Measurements from ENCODE around the gene HMCN2.
"Not testable (repeated sequence)": the region's sequence is repeated elsewhere in the genome, so short reads cannot be mapped to it uniquely, and the experiment has no call there.

HMCN2 gene

DNA sequence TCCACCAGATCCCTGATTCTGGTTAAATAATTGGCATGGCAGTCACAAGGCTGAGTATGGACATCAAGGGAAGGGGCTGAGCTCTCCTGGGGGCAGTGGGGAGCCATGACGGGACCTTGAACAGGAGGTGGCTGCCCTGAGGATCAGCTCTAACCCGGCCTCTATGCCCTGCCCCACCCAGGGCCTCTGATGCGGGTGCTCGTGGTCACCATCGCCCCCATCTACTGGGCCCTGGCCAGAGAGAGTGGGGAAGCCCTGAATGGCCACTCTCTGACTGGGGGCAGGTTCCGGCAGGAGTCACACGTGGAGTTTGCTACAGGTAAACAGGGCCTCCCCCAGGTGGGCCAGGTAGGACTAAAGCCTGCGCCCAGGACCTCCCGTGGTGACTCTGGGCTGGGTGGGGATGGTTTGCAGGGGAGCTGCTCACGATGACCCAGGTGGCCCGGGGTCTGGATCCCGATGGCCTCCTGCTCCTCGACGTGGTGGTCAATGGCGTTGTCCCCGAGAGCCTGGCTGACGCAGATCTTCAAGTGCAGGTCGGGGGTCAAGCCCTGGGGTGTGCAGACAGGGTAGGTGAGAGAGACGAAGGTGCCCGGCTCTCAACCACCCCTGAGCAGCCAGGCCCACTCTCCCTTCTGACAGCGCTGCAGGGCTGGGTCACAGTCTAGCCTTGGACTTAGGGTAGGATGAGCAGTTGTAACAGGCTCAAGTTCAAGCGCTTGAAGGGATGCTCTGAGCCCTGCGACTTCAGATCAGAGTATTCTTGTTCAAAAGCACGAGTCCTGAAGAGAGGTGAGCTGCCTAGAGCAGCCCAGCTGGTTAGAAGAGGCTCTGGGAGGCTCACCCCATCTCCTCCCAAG is 159.3 kb downstream of the HMCN2 start:
- DNase-seq, result no peak

DNA sequence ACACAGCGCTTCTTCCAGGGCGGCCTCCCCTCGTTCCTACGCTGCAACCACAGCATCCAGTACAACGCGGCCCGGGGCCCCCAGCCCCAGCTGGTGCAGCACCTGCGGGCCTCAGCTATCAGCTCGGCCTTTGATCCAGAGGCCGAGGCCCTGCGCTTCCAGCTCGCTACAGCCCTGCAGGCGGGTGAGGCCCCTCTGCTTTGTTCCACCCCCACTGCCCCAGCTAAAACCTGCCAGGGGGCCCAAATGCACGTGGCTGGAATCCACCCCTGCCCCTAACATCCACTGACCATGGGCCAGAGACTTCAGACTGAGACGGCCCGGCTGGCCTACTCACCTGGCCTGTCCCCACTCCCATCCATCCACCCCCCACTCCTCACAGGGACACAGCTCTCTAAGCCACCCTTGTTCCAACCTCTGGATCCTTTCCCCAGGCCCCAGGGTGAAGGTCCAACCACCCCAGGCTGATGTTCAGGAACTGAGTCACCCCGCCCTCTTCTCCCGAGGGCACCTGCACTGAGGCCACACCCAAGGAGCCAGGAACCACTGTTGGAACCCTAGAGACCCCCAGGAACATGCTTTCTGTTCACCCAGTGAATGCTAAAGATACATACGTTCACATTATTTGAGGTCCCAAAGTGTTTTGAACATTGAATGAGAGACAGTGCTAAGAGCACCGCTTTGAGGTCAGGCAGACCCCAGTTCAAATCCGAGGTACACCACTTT is 160.3 kb downstream of the HMCN2 start:
- DNase-seq, result no peak

GRCh38 chr9:130426467-130426773 is 160.9 kb downstream of the HMCN2 start:
- no peak for DNase-seq

DNA sequence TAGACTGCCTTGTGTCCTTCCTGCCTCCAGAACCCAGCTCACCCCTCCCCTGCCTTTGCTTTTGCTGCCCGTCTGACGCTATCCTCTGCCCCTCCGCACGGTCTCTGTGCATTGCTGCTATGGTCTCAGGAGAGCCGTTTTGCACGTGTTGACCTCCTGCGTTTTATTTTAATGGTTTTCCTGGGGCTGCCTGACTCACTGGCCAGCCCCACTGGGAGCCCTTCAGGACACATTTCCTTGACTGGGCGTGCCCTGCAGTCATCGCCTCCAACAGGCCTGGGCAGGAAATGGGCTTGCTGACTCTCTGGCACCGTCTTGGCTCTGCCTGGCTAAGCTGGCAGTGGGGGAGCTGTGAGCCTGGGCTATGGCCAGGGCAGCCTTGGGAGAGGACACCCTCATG is 161.3 kb downstream of the HMCN2 start:
- DNase-seq, result no peak

GRCh38 chr9:130427326-130427725 is 161.8 kb downstream of the HMCN2 start:
- no peak for DNase-seq

GRCh38 chr9:130428086-130428665 is 162.6 kb downstream of the HMCN2 start:
- DNase-seq, result no peak

GRCh38 chr9:130429381-130429780 is 163.8 kb downstream of the HMCN2 start:
- no peak for DNase-seq

- no peak for DNase-seq
Measured at GRCh38 chr9:130429831-130430230, 164.3 kb downstream of the HMCN2 start.

DNA sequence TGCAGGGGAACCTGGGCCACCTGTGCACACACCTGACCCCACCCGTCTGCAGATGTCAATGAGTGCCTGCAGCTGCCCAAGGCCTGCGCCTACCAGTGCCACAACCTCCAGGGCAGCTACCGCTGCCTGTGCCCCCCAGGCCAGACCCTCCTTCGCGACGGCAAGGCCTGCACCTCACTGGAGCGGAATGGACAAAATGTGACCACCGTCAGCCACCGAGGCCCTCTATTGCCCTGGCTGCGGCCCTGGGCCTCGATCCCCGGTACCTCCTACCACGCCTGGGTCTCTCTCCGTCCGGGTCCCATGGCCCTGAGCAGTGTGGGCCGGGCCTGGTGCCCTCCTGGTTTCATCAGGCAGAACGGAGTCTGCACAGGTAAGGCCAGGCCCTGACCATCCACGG is 164.7 kb downstream of the HMCN2 start:
- no peak for DNase-seq

DNA sequence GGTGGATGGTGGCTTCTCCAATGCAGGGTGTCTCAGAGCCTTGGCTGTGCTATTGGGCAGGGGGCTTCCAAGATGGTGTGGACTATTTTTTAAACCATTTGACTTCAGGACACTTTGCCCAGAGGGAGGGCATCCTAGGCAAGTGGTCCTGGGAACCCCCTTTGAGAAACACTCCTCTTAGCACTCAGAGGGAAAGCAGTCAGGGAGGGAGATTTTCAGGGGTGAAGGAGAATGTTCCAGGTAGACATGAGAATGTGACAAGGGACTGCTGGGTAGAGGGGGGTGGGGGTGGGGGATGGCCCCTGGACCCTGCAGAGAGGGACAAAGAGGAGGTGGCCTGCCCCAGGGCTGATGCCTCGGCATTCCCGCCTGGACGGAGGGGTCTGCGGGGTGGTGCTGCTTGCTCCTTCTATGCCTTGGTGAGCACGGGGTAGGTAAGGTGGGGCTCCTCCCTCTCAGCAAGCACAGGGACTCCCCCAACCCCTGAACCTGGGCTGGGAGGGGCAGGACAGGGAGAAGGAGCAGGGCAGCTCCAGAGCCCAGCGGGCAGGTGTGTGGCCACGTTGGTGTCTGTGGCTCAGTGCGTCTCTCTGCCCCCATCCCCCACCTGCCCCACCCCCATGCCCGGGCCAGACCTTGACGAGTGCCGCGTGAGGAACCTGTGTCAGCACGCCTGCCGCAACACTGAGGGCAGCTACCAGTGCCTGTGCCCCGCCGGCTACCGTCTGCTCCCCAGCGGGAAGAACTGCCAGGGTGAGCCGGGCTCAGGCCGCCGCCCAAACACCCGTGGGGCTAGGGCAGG is 165.4 kb downstream of the HMCN2 start:
- DNase-seq, result no peak

GRCh38 chr9:130431536-130432303 is 166.2 kb downstream of the HMCN2 start:
- no peak for DNase-seq

DNA sequence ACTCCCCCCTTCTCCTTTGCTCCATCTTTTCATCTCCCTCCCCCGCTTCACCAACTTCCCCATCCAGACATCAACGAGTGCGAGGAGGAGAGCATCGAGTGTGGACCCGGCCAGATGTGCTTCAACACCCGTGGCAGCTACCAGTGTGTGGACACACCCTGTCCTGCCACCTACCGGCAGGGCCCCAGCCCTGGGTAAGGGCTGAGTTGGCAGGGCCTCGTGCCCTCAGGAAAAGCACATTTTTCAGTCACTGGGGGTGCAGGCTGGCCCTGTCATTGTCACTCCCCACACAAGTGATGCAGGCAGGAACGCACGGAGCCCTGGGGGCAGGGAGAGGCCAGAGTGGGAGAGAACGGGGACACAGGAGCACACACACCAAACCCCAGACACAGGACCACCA is 166.8 kb downstream of the HMCN2 start:
- DNase-seq, result no peak

DNA sequence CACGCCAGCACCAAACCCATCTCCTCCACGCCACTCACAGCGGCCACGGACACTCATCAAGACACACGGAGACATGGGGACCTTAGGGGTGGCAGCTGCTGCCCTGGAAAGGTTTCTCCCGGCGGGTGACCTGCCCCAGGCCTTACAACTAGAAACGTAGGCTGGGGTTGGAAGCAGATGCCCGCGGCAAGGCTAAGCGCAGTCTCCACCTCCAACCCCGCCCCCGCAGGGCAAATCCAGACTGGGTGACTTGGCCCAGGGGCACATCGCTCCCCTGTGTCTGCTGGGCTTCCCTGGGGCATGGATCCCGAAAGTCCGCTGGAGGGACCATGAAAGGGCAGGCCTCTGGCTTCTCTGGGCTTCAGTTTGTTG is 167.2 kb downstream of the HMCN2 start:
- DNase-seq, result no peak

GRCh38 chr9:130433168-130433946 is 167.8 kb downstream of the HMCN2 start:
- DNase-seq, result no peak

DNA sequence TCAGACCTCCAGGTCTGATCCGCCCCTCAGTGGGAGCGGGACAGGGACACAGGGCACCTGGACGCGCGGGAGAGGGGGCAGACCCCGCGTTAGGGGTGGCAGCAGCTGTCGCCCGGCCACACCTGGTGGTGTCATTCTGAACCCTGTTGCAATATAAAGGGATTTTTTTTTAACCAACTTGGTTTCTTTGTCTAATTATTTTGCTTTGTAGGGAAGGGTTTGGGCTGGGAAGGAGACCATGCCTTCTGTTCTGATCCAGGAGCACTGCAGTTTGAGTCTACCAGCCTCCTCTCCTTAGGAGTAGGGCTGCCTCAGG is 168.3 kb downstream of the HMCN2 start:
- DNase-seq, result no peak

DNA sequence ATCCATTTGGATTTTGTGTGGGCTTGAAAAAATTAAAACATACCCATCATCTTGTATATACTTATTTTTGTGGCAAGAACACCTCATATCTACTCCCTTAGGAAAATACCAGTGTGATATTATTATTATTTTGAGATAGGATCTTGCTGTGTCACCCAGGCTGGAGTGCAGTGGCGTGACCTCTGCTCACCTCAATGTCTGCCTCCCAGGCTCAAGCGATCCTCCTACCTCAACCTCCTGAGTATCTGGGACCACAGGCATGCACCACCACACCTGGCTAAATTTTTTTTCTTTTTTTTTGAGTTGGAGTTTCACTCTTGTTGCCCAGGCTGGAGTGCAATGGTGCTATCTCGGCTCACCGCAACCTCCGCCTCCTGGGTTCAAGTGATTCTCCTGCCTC is 169.1 kb downstream of the HMCN2 start:
- DNase-seq, result not testable (repeated sequence)

GRCh38 chr9:130437011-130437789 is 171.6 kb downstream of the HMCN2 start:
- DNase-seq, result no peak

DNA sequence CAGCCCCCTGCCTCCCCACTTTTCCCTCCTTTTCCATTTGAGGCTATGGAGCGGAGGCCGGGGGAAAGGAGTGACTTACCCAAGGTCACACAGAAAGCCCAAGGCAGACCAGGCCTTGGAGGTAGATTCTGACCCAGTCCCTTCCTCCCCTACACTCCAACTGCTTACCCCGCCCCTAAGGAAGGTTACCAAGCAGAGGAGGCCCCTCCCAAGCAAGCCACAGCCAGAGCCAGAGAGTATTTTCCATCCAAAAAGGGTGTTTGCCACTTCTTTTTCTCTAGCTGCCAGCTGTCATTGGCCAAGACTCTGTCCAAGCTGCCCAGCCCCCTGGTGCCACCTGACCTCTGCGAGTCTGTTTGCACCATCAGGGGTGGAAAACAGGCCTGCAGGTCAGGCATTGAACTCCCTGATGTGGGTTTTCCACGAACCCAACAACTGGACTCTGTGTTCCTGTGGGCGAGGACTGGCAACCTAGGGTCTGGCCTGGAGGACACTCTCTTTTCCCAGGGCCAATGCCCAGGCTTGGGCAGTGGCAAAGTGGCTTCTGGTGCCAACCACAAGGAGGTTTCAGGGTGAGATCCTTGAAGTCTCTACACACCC is 172.9 kb downstream of the HMCN2 start:
- no peak for DNase-seq

DNA sequence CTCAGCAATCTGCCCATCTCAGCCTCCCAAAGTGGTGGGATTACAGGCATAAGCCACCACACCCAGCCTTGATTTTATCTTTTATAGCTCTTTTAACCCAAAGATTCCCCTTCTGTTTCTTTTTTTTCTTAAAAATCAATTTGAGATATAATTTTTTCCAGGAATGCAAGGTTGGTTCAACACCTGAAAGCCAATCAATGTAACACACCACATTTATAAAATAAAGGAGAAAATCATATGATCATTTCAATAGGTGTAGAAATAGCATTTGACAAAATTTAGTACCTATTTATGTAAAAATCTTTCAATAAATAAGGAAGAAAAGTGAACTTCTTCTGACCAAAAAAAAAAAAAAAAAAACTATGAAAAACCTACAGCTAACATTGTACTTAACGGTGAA is 175.5 kb downstream of the HMCN2 start:
- DNase-seq, result no peak

GRCh38 chr9:130442746-130443455 is 177.3 kb downstream of the HMCN2 start:
- DNase-seq, result no peak

Data from DMS 273 treated with DMSO at 0.1 percent for 48 hours (cell line).